HL-60 (cell line): ENCODE data around the gene OSBPL10.

Experiments
- DNase-seq, 2 experiments: peaks; one replicate each; pipeline ENCODE4 v3.0.0-alpha.2; 2010 to 2020; ENCODE audit warnings: low read depth in 1 of 2, low spot score in 1 of 2
- H3K27ac ChIP-seq: fragments of 250-450 bp; sonication (Bioruptor Pico); replicated peaks from 2 replicates; pipeline ENCODE4 v1.5.1; 2020; ENCODE audit warnings: mild to moderate bottlenecking, moderate library complexity
- H3K27me3 ChIP-seq: fragments of 250-450 bp; sonication (Bioruptor Pico); 2 replicates; pipeline ENCODE4 v1.5.1; 2021; ENCODE audit warnings: mild to moderate bottlenecking, moderate library complexity; ENCODE audit not compliant: insufficient read depth, poor library complexity, severe bottlenecking
- H3K4me3 ChIP-seq: replicated peaks from 2 replicates; pipeline ENCODE4 v1.5.1; 2011; ENCODE audit warnings: mild to moderate bottlenecking, control low read depth, low read length; ENCODE audit not compliant: insufficient read depth
- CTCF ChIP-seq: IDR thresholded peaks from one replicate; pipeline ENCODE4 v1.5.1; 2011; ENCODE audit warnings: low read length, control low read depth, inconsistent platforms; ENCODE audit not compliant: insufficient read depth
- GABPA ChIP-seq: IDR thresholded peaks from 2 replicates; pipeline ENCODE4 v1.6.1; 2012; ENCODE audit warnings: low read depth
- POLR2AphosphoS5 ChIP-seq: IDR thresholded peaks from 2 replicates; pipeline ENCODE4 v1.6.1; 2012; ENCODE audit warnings: low read depth
- SPI1 ChIP-seq: IDR thresholded peaks from 2 replicates; pipeline ENCODE4 v1.6.1; 2012; ENCODE audit warnings: low read depth, mild to moderate bottlenecking, borderline replicate concordance
- TF ChIP-seq, protein P1 (sequence below): IDR thresholded peaks from 2 replicates; pipeline ENCODE4 v1.6.1; 2012; ENCODE audit warnings: low read depth; ENCODE audit not compliant: insufficient replicate concordance

OSBPL10 gene

GRCh38 chr3:31747785-31748184 is 233.3 kb downstream of the OSBPL10 start:
- no peak for DNase-seq
- H3K27me3 ChIP-seq: no peaks in the 10 kb centered on the region
- H3K4me3 ChIP-seq: no peak overlapping the region
- no peak overlapping the region for H3K27ac ChIP-seq
- no peak for TF ChIP-seq CTCF
- TF ChIP-seq GABPA: no peak
- TF ChIP-seq POLR2AphosphoS5: no peak
- TF ChIP-seq, protein P1, sequence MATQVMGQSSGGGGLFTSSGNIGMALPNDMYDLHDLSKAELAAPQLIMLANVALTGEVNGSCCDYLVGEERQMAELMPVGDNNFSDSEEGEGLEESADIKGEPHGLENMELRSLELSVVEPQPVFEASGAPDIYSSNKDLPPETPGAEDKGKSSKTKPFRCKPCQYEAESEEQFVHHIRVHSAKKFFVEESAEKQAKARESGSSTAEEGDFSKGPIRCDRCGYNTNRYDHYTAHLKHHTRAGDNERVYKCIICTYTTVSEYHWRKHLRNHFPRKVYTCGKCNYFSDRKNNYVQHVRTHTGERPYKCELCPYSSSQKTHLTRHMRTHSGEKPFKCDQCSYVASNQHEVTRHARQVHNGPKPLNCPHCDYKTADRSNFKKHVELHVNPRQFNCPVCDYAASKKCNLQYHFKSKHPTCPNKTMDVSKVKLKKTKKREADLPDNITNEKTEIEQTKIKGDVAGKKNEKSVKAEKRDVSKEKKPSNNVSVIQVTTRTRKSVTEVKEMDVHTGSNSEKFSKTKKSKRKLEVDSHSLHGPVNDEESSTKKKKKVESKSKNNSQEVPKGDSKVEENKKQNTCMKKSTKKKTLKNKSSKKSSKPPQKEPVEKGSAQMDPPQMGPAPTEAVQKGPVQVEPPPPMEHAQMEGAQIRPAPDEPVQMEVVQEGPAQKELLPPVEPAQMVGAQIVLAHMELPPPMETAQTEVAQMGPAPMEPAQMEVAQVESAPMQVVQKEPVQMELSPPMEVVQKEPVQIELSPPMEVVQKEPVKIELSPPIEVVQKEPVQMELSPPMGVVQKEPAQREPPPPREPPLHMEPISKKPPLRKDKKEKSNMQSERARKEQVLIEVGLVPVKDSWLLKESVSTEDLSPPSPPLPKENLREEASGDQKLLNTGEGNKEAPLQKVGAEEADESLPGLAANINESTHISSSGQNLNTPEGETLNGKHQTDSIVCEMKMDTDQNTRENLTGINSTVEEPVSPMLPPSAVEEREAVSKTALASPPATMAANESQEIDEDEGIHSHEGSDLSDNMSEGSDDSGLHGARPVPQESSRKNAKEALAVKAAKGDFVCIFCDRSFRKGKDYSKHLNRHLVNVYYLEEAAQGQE: no peak
- no peak for TF ChIP-seq SPI1

GRCh38 chr3:31744913-31745312 is 236.1 kb downstream of the OSBPL10 start:
- TF ChIP-seq SPI1 (no peak), POLR2AphosphoS5 (no peak), CTCF (no peak), GABPA (no peak)
- TF ChIP-seq, protein P1: no peak
- no peak for DNase-seq
- no peak overlapping the region for H3K27ac ChIP-seq

GRCh38 chr3:31743331-31744089 is 237.6 kb downstream of the OSBPL10 start:
- Histone ChIP-seq H3K27me3 (no peaks in the 10 kb centered on the region), H3K27ac (no peak overlapping the region), H3K4me3 (no peak overlapping the region)
- no peak for DNase-seq
- TF ChIP-seq POLR2AphosphoS5 (no peak), CTCF (no peak), SPI1 (no peak), GABPA (no peak)
- TF ChIP-seq, protein P1: no peak

More at GRCh38 chr3:31744913-31745312, 236.1 kb downstream of the OSBPL10 start:
- no peak overlapping the region for H3K4me3 ChIP-seq
- no peaks in the 10 kb centered on the region for H3K27me3 ChIP-seq
